ENCODE data around the gene PSMB7. TPM values are rescaled to one million over a fixed set of nuclear protein-coding genes. Genes with fewer than 3 reads are reported as not detected.

Gene PSMB7
- total and polyA plus RNA-seq, 2 of the 4 experiments (the other 2 are of a cell fraction), result 340 to 430 TPM

DNA sequence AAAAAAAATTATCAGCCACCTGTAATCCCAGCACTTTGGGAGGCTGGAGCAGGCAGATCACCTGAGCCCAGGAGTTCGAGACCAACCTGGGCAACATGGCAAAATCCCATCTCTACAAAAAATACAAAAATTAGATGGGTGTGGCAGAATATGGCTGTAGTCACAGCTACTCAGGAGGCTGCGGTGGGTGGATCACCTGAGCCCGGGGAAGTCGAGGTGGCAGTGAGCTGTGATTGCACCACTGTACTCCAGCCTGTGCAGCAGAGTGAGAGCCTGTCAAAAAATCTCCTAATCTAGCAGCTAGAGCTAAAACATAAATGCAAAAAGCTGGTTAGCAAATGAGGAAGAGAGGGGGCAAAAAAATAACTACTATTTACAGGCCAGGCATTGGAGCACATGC, 12.0 kb downstream of the PSMB7 start:
- no peak overlapping the region for H4K8ac ChIP-seq (ENCODE audit: low read depth in 2 of 2, low read length in 2 of 2)
- dilution Hi-C loops (cut with HindIII; ENCODE audit: low sequenced_read_pairs, unreplicated experiment), result no loop called here
- H2AK9ac ChIP-seq (replicated peaks; ENCODE audit: low read depth, low read length, poor library complexity), result no peak overlapping the region

More for the DNA sequence above, 12.0 kb downstream of the PSMB7 start:
- Histone ChIP-seq H3K9me3 (ENCODE audit: control insufficient read depth, insufficient read depth, low read length) (no peaks in the 10 kb centered on the region), H4K5ac (ENCODE audit: low read depth, low read length) (no peak overlapping the region), H2BK120ac (ENCODE audit: low read depth, low read length) (no peak overlapping the region), H2BK5ac (ENCODE audit: low read depth, low read length, poor library complexity, severe bottlenecking) (no peak overlapping the region), H2AFZ (replicated peaks; ENCODE audit: low read length, poor library complexity) (no peak overlapping the region), H3K27me3 (ENCODE audit: control insufficient read depth, insufficient read depth, low read length) (no peaks in the 10 kb centered on the region), H3K79me1 (ENCODE audit: low read depth in 1 of 2, low read length in 2 of 2) (peaks cover 38 to 84% of the 10 kb centered on the region in 2 experiments), H3K18ac (ENCODE audit: low read depth, low read length) (no peak overlapping the region), H3K27ac (ENCODE audit: insufficient read depth, low read length) (no peak overlapping the region), H3K4me3 (ENCODE audit: insufficient read depth, low read depth, low read length) (no peak overlapping the region), H2BK15ac (ENCODE audit: low read depth, low read length) (no peak overlapping the region), H3K4me1 (ENCODE audit: control insufficient read depth, insufficient read depth, low read length) (peaks cover 20% of the 10 kb centered on the region), H3K9me1 (ENCODE audit: insufficient read depth, low read length) (peaks cover 3% of the 10 kb centered on the region; the same call in 1 of the 2 replicates), H3K14ac (replicated peaks; ENCODE audit: low read depth, low read length) (no peak overlapping the region), H3K56ac (ENCODE audit: extremely low read depth, insufficient read depth, low read length) (no peak overlapping the region), H2AK5ac (ENCODE audit: low read depth, low read length) (no peak overlapping the region), H3K4me2 (ENCODE audit: low read depth, low read length) (no peak overlapping the region), H4K91ac (ENCODE audit: insufficient read depth, low read depth, low read length) (no peak overlapping the region), H3K9ac (ENCODE audit: low read depth, low read length) (no peak overlapping the region), H3K36me3 (ENCODE audit: control insufficient read depth, insufficient read depth, low read length) (peaks cover 36% of the 10 kb centered on the region), H3K23ac (ENCODE audit: low read depth, low read length) (no peak overlapping the region), H2BK20ac (ENCODE audit: low read depth, low read length) (no peak overlapping the region), H3K4ac (ENCODE audit: low read depth, low read length) (no peak overlapping the region), H4K20me1 (ENCODE audit: insufficient read depth, low read length) (peaks cover 38% of the 10 kb centered on the region)
- WGBS, 2 experiments (ENCODE audit: extremely low coverage in 2 of 2, insufficient read length in 1 of 2), result no CpG with 5 or more reads among the region's 4 CpGs
- in situ Hi-C loops (cut with MboI; ENCODE audit: low sequenced_read_pairs) (loop anchor here (25.0 kb wide), 1 partner anchor 309 kb away; no protein-coding TSS in a partner anchor), intact Hi-C loops (cut with micrococcal nuclease) (no loop called here)
- ChIA-PET POLR2A (ENCODE audit: unreplicated experiment) (no interaction called here), CTCF (no interaction called here)
- no peak for ATAC-seq (ENCODE audit: low read depth)
- DNase-seq, result no peak
- TF ChIP-seq POLR2A (IDR thresholded peaks at IDR 0.05; ENCODE audit: low read depth, low read length) (no peak), MAFK (IDR thresholded peaks at IDR 0.05; ENCODE audit: low read depth, low read length) (no peak), BHLHE40 (IDR thresholded peaks at IDR 0.05; ENCODE audit: low read depth, low read length) (no peak), CEBPB (IDR thresholded peaks at IDR 0.05; ENCODE audit: low read depth, low read length) (no peak), CHD1 (IDR thresholded peaks at IDR 0.05; ENCODE audit: low read depth, low read length) (no peak), MXI1 (IDR thresholded peaks at IDR 0.05; ENCODE audit: borderline replicate concordance, low read depth, low read length) (no peak), NFE2L2 (IDR thresholded peaks at IDR 0.05; ENCODE audit: low read depth, low read length) (no peak)
- TF ChIP-seq, protein P1, sequence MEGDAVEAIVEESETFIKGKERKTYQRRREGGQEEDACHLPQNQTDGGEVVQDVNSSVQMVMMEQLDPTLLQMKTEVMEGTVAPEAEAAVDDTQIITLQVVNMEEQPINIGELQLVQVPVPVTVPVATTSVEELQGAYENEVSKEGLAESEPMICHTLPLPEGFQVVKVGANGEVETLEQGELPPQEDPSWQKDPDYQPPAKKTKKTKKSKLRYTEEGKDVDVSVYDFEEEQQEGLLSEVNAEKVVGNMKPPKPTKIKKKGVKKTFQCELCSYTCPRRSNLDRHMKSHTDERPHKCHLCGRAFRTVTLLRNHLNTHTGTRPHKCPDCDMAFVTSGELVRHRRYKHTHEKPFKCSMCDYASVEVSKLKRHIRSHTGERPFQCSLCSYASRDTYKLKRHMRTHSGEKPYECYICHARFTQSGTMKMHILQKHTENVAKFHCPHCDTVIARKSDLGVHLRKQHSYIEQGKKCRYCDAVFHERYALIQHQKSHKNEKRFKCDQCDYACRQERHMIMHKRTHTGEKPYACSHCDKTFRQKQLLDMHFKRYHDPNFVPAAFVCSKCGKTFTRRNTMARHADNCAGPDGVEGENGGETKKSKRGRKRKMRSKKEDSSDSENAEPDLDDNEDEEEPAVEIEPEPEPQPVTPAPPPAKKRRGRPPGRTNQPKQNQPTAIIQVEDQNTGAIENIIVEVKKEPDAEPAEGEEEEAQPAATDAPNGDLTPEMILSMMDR (conservative IDR thresholded peaks at IDR 0.05; ENCODE audit: low read depth, low read length), result no peak
- BruUV-seq (replicated peaks), result no TSS peak
